C4-2B (cell line): ENCODE results near the gene NAV2.

ENCODE experiments used
- H3K27ac ChIP-seq: fragments of 450-650 bp; 2 replicates; pipeline ENCODE4 v1.5.1; 2017
- CTCF ChIP-seq: fragments of 450-650 bp; conservative IDR thresholded peaks from 2 replicates; pipeline ENCODE4 v1.5.1; 2017; ENCODE audit warnings: mild to moderate bottlenecking
- ZFX ChIP-seq: fragments of 450-650 bp; IDR thresholded peaks from 2 replicates; pipeline ENCODE4 v1.6.1; 2017

NAV2 gene

GRCh38 chr11:19714022-19714386 is 1.4 kb downstream of the NAV2 start:
- no peak for TF ChIP-seq CTCF
- no peak for TF ChIP-seq ZFX
- no peak overlapping the region for H3K27ac ChIP-seq

- no peak overlapping the region for H3K27ac ChIP-seq
Measured at GRCh38 chr11:19714387-19715363, 2.0 kb downstream of the NAV2 start.

GRCh38 chr11:19715373-19715772 is 2.7 kb downstream of the NAV2 start:
- TF ChIP-seq CTCF (no peak), ZFX (no peak)
- H3K27ac ChIP-seq = no peak overlapping the region

More at GRCh38 chr11:19714387-19715363, 2.0 kb downstream of the NAV2 start:
- no peak for TF ChIP-seq ZFX
- no peak for TF ChIP-seq CTCF

GRCh38 chr11:19718051-19718450 is 5.4 kb downstream of the NAV2 start:
- TF ChIP-seq ZFX (no peak), CTCF (no peak)
- H3K27ac ChIP-seq = no peak overlapping the region

GRCh38 chr11:19718951-19719350 is 6.3 kb downstream of the NAV2 start:
- TF ChIP-seq CTCF = no peak
- TF ChIP-seq ZFX = no peak
- H3K27ac ChIP-seq = no peak overlapping the region

GRCh38 chr11:19719960-19720359 is 7.3 kb downstream of the NAV2 start:
- TF ChIP-seq ZFX (no peak), CTCF (no peak)
- H3K27ac ChIP-seq = no peak overlapping the region

GRCh38 chr11:19721176-19721575 is 8.5 kb downstream of the NAV2 start:
- TF ChIP-seq ZFX (no peak), CTCF (no peak)
- no peak overlapping the region for H3K27ac ChIP-seq
